ENCODE measurements around the gene MTMR4.

DNA sequence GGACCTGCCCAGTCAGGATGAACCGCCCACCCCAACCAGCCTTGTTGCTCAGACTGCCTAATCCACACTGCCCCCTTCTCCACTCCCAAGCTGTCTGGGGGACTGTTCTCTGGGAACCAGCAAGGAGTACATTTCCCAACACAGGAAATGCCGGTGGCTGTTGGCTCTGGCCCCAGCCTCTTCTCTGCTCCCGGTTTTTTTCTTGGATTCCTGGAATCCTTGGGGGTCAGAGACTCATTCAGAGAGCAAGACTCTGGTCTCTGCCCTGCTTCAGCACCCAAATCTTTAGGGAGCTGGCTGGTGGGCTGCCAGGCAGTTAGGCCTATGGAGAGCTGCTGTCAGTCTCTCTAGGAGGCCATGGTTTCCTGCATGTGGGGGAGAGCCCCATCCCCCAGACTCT is 10.8 kb upstream of the MTMR4 start:
- TF ChIP-seq, protein P1, sequence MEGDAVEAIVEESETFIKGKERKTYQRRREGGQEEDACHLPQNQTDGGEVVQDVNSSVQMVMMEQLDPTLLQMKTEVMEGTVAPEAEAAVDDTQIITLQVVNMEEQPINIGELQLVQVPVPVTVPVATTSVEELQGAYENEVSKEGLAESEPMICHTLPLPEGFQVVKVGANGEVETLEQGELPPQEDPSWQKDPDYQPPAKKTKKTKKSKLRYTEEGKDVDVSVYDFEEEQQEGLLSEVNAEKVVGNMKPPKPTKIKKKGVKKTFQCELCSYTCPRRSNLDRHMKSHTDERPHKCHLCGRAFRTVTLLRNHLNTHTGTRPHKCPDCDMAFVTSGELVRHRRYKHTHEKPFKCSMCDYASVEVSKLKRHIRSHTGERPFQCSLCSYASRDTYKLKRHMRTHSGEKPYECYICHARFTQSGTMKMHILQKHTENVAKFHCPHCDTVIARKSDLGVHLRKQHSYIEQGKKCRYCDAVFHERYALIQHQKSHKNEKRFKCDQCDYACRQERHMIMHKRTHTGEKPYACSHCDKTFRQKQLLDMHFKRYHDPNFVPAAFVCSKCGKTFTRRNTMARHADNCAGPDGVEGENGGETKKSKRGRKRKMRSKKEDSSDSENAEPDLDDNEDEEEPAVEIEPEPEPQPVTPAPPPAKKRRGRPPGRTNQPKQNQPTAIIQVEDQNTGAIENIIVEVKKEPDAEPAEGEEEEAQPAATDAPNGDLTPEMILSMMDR (IDR thresholded peaks at IDR 0.05; ENCODE audit: low read length): no peak
- no peak for TF ChIP-seq EZH2 (IDR thresholded peaks at IDR 0.05; ENCODE audit: borderline replicate concordance, low read length)

Measured in OCI-LY1 (cell line).